ENCODE results near the gene CCNI2.

The CCNI2 gene

GRCh38 chr5:132766020-132766805, 19.0 kb downstream of the CCNI2 start:
- DNase-seq: no peak

- no peak for DNase-seq
Observed at GRCh38 chr5:132766806-132767055, 19.5 kb downstream of the CCNI2 start.

DNA sequence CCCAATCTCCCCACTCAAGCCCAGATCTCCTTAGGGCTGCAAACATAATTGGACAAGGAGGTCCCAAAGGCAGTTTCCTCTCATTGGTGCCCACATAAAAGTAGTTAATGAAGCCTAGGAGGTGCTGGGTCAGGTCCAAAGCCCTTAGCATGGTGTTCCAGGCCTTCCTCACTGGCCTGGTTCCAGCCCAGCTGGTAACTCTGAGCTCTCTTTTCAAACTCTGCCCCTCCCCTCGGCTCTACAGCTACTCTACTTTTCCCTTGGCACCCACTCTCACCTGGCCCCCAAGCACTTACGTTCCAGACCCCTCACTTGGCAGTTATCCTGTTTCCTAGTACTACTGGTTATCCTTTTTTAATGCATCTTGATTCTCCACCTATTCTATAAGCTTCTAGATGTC, 19.9 kb downstream of the CCNI2 start:
- no peak for DNase-seq

DNA sequence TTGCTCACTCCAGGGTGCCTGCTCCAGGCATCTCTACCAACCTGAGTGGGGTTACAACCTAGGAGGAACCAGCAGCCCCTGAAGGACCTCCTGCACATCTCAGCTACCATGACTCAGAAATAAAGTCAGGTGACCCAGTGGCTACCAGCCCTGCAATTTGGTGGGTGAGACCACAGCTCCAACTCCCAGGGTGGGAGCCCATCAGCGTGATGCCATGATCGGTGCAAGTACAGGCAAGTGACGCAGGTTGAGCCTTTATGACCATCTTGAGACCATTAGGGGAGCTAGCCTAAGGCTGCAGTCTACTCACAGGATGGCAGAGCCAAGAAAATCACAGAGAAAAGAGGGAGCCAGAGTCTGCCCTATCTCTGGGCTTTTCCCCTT, 21.3 kb downstream of the CCNI2 start:
- DNase-seq: no peak

- no peak for DNase-seq
Observed at GRCh38 chr5:132770476-132771159, 23.4 kb downstream of the CCNI2 start.

DNA sequence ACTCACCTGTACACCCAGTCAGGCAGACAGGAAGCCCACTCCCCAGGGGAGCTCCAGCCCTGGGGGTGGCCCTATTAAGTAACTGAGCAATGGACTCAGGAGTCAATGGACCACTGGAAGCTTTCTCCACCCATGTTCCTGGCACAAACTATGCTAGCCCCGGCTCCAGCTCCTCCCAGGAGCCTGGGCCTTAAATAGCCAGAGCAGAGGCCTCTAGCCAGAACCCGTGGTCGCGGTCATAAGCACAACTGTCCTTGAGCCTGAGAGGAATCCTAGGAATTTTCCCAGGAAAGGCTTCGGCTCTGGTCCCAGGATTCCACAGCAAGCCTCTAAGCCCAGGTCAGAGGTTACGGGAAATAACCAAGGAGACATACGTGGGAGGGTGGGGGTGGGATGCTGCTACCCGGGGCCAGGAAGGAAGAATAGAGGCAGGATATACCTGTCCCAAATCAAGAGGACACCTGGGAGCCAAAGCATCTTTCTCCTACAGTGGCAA, 24.3 kb downstream of the CCNI2 start:
- DNase-seq: no peak

DNA sequence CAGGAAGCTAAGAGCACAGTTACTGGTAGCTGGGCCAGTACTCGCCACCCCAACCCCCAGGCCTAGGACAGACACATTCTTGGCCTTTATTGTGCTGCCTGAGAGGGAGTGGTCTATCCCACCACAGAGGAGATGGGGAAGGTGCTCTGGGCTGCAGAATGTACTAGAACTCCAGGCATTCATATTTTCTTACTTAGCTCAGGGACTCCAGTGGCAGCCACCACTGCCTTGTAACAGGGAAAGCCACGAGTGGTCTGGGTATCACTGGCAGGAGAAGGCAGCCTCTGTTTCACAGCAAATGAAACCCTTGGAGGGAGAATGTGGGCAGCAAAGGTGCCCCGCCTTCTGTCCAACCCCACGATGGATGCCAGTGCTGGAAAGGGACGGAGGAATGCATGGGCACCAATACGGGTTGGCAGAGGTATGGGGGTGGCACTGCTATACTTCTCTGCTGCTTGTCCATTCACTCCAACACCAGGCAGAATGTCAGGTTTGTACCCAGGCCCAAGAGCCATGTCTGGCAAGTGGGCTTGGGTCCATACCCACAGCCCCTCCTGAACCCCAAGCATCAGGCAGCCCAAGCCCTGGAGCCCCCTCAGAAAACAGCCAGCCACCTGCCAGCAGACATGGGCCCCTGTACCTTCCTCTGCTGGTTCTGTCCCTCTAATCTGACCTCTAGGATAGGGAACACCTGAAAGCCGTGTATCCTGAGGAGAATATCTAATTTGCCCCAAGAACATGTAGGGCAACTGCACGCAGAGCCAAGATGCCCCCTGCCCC, 25.3 kb downstream of the CCNI2 start:
- no peak for DNase-seq

GRCh38 chr5:132773114-132773513, 25.9 kb downstream of the CCNI2 start:
- DNase-seq: no peak

GRCh38 chr5:132773601-132774355, 26.6 kb downstream of the CCNI2 start:
- peak; percentile 35 to 40 for DNase-seq

DNA sequence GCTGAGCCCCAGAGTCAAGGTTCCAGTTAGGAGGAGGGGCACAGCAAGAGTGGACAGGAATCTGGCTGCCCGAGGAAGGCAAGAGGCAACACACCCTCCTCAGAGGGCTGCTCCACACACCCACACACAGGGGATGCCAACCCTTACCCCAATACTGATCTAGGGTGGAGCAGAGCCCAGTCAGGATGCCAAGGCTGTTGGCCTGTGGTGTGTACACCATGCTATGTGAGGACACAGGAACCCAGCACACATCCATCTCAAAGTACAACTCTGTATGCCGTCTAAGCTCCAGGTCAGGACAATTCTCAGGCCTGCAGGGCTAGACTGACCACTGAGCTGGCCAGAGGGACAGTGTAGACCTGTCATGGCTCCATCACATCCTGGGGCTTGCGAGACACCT, 27.2 kb downstream of the CCNI2 start:
- no peak for DNase-seq

- no peak for DNase-seq
Observed at GRCh38 chr5:132774896-132775295, 27.7 kb downstream of the CCNI2 start.

- DNase-seq: no peak
Observed at GRCh38 chr5:132775476-132775961, 28.3 kb downstream of the CCNI2 start.

DNA sequence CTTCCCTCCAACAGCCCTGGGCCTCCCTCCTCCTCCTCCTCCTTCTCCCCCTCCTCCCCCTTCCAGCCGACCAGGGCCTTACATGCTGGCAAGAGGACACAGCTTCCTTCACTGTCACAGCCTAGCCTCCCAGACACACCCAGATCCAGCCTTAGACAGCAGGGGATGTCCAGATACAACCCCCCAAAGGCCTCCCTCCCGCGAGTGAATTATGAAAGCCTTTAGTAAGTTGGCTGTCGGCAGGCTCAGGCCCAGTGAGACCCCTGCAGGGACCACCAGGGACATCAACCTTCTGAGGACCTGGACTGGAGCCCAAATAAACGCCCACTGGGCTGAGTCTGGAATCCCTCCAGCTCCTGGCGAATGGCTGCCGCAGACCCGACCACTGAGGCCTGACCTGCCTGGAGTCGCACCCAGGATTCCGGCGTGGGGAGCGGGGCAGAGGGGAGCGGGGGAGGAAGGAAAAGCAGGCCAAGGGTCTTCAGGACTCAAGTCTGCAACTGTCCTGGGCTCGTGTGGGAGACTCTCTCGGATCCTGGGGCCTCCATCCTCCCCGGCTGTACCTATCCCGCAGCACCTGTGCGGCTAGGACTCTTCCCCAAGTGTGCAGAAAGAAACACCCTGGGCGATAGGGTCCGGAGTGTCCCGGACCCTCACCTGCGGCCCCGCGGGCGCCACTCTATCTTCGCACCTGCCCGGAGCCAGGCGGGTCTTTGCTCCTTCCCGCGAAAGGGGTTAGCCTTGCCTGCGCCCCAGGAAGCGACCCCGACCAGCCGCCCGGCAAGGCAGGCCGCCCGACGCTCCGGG, 29.1 kb downstream of the CCNI2 start:
- DNase-seq: peak in 1 of 2 experiments; percentile 13

GRCh38 chr5:132776938-132777208, 29.6 kb downstream of the CCNI2 start:
- DNase-seq: no peak

GRCh38 chr5:132777209-132778069, 30.2 kb downstream of the CCNI2 start, which contains the start of gene SEPTIN8:
Gene SEPTIN8 (minus strand): TSS chr5:132777239. CDS start chr5:132777137, 102 bp downstream.
- DNase-seq: no peak

DNA sequence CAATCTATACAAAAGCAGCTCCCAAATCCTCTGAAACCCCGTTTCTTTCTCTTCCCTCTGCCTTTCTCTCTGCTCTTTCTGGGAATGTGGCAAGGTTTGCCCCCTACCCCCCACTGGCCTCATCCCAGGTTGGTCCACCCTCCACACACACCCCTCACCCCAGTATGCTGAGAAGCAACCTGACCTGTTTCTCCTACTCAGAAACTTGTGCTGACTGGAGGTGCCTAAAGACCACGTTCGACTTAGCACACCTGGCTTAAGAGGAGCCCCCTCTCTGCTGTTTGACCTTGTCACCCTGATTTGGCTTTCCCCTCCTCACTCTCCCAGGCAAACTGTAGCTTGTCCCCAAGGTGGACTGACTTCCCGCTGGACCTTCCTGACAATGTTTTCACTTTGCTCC, 30.9 kb downstream of the CCNI2 start:
- DNase-seq: no peak

- DNase-seq: no peak
Observed at GRCh38 chr5:132778856-132779255, 31.6 kb downstream of the CCNI2 start.

GRCh38 chr5:132779961-132780360, 32.7 kb downstream of the CCNI2 start:
- no peak for DNase-seq

DNA sequence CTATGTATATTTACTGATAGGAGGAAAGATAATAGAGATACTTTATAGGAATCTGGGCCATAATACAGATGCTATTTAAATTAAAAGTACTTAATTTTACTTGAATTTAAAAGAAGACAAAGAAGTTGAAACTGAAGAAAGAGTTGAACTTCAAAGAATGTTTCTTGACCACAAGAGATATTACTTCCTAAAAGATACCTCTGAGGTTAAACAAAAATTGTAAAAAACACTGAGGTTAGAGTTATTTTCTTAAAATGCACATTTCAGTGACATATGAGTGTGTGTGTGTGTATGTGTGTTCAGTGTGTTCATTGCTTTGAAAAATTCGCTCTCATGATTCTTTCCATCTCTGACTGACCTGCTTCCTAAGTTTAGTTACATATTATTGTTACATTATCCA, 33.4 kb downstream of the CCNI2 start:
- DNase-seq: no peak

DNA sequence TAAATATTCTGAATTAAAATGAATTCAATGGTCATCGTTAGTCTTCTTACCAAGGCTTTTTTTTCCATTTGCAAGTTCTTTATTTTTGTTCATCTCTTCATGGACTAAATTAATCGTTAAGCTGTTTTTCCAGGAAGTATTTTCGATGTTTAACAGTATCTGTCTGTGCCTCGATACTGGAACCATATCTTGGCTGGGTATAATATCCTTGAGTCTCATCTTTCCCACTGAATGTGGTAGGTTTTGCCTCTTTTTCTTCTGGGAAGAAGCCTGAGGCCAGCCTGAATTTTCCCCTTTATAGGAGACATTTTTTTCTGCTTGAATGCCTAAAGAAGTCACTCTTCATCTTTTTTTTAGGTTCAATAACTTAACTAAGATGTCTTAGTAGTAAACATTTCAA, 33.8 kb downstream of the CCNI2 start:
- no peak for DNase-seq

- peak; percentile 45 to 50 for DNase-seq
Observed at GRCh38 chr5:132782101-132782500, 34.9 kb downstream of the CCNI2 start.
